ENCODE results near the gene TMCO2.

- TF ChIP-seq POLR2A (IDR thresholded peaks at IDR 0.05) (no peak), CTCF (IDR thresholded peaks at IDR 0.05) (no peak), POLR2AphosphoS5 (IDR thresholded peaks at IDR 0.05; ENCODE audit: insufficient read depth in 1 of 2, low read depth in 1 of 2) (no peak)
Measured at GRCh38 chr1:40291293-40291692, 43.6 kb downstream of the TMCO2 start.
